Stimulated activated CD8-positive, alpha-beta memory T cell treated with anti-CD3 and anti-CD28 coated beads, Interleukin-4, amount 100 ng/mL, for 1 hour (primary cell): ENCODE data around the gene LRRC28.

Source experiments
- DNase-seq, 2 donors: peaks; one replicate each; pipeline ENCODE4 v3.0.0-alpha.2; 2020; ENCODE audit warnings: low read depth in 2 of 2, low spot score in 1 of 2

LRRC28 gene

GRCh38 chr15:99434506-99435112 is 183.3 kb downstream of the LRRC28 start:
- no peak for DNase-seq

GRCh38 chr15:99435113-99435695 is 183.9 kb downstream of the LRRC28 start:
- no peak for DNase-seq

- DNase-seq = no peak
Measured at GRCh38 chr15:99435877-99436541, 184.7 kb downstream of the LRRC28 start.

- no peak for DNase-seq
Measured at GRCh38 chr15:99436542-99437314, 185.4 kb downstream of the LRRC28 start.

- DNase-seq = no peak
Measured at GRCh38 chr15:99437315-99438223, 186.3 kb downstream of the LRRC28 start.

- no peak for DNase-seq
Measured at GRCh38 chr15:99438224-99438585, 186.9 kb downstream of the LRRC28 start.

GRCh38 chr15:99438691-99439523 is 187.6 kb downstream of the LRRC28 start:
- no peak for DNase-seq

- DNase-seq = no peak
Measured at GRCh38 chr15:99439524-99439835, 188.2 kb downstream of the LRRC28 start.

GRCh38 chr15:99440029-99440428 is 188.7 kb downstream of the LRRC28 start:
- no peak for DNase-seq
